ENCODE data around the gene AJM1. TPM values are rescaled to one million over a fixed set of nuclear protein-coding genes. Genes with fewer than 3 reads are reported as not detected.
A peak's percentile ranks its signal among the peaks of the same experiment; 100 is the strongest.
"Not testable (repeated sequence)": the region's sequence is repeated elsewhere in the genome, so short reads cannot be mapped to it uniquely, and the experiment has no call there.

AJM1 gene
- 1.0 and 1.6 TPM in 2 replicates for total RNA-seq

DNA sequence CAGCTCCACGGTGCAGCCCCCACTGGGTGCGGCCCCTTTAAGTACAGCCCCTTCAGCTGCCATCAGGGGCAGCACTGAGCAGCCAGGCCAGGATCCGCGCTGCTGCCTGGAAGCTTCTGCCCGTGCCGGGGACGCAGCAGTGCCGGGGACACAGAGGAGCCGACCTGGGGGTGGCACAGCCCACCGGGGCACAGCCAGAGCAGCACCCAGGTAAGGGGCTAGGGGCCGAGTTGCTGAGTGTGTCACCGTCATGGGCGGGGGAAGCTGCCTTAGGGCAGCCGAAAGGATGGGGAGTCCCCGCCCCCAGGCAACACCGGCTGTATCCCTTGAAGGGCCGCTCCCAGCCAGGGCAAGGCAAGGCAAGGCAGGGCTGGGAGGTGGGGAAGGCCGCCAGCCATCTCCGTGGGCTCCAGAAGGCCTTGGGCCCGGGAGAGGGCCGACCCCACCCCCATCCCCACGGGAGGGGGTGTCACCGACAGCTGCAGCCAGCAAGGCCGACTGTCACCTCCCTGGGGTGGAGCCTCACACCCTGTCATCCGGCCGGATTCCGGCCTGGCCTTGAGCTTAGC is at the start of gene AJM1:
AJM1 (plus strand) TSS at position 99 of the 569 bp plus-strand sequence. CDS start 1,937 bp downstream, outside the sequence.
- peak within 1 kb of the TSS; percentile 87 for H3K4me3 Mint-ChIP-seq
- not testable (repeated sequence) for H3K27me3 Mint-ChIP-seq, H3K9me3 Mint-ChIP-seq
- intact Hi-C loops (cut with micrococcal nuclease) = loop anchor here (1.0 to 10.0 kb wide), 6 partner anchors 36 to 322 kb away; partner anchors contain the start of genes FBXW5, RABL6 and TMEM141
- DNase-seq (peak; percentile 79), ATAC-seq (ENCODE audit: low read depth) (peak; percentile 89)
- peak within 1 kb of the TSS; percentile 35 for H3K27ac Mint-ChIP-seq
- peaks cover 18% of the 10 kb centered on the region for H3K4me1 Mint-ChIP-seq
- ChIA-PET CTCF (interaction anchor here (0.6 to 3.5 kb wide), 20 partner anchors 22 to 601 kb away, joined by 3 to 21 read pairs (median 4); partner anchors contain the start of genes NPDC1 and RABL6), POLR2A (interaction anchor here (0.6 to 3.3 kb wide), 10 partner anchors 22 to 398 kb away, joined by 3 to 12 read pairs (median 8); partner anchors contain the start of genes PAXX, RABL6, TRAF2 and TUBB4B)
- TF ChIP-seq, protein P1, sequence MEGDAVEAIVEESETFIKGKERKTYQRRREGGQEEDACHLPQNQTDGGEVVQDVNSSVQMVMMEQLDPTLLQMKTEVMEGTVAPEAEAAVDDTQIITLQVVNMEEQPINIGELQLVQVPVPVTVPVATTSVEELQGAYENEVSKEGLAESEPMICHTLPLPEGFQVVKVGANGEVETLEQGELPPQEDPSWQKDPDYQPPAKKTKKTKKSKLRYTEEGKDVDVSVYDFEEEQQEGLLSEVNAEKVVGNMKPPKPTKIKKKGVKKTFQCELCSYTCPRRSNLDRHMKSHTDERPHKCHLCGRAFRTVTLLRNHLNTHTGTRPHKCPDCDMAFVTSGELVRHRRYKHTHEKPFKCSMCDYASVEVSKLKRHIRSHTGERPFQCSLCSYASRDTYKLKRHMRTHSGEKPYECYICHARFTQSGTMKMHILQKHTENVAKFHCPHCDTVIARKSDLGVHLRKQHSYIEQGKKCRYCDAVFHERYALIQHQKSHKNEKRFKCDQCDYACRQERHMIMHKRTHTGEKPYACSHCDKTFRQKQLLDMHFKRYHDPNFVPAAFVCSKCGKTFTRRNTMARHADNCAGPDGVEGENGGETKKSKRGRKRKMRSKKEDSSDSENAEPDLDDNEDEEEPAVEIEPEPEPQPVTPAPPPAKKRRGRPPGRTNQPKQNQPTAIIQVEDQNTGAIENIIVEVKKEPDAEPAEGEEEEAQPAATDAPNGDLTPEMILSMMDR (IDR thresholded peaks at IDR 0.05) = peak; percentile 60
- peaks cover 14% of the 10 kb centered on the region for H3K36me3 Mint-ChIP-seq (ENCODE audit: low read depth)

DNA sequence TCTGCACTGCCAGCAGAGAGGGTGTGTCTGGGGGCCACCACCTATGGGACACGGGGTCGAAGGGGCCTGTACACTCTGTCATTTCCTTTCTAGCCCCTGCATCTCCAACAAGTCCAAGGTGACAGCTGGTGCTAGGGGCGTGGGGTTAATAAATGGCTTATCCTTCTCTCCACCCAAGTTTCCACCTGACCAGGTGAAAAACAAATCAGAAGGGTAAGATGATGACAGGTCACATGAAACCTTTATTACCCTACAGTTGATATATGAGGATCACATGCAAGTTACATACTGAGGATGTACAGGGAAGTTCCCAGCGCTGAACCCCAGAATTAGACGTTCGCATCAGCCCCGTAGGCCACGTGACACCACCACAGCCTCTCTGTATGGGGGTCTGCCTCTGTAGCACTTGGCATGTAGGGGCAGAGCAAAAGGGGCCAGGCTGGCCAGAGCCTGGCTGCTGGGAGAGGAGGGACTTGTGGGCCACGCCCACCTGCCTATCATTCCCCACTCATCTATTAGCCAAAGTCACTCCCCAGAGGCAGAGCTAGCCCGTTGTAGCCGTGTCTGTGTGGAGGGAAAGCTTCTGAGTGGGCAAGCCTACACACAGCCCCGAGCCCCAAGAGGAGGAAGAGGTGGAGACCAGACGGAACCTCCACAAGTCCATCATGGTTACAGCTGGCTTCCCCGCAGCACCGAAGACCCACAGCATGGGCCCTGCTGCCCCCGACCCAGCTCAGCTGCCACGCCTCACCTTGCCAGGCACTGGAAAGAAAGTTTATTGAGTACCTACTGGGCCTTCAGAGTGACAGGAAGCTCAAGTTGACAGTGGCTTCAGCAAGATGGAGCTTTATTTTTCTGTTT is 49.0 kb upstream of the AJM1 start:
- H3K4me3 Mint-ChIP-seq = no peak overlapping the region
- ATAC-seq (ENCODE audit: low read depth) (no peak), DNase-seq (no peak)
- peaks cover 5% of the 10 kb centered on the region for H3K36me3 Mint-ChIP-seq (ENCODE audit: low read depth)
- ChIA-PET CTCF (interaction anchor here (1.2 to 2.7 kb wide), 3 partner anchors 49 to 242 kb away, joined by 3 to 13 read pairs (median 4); partner anchors contain the start of genes AJM1 and FUT7), POLR2A (interaction anchor here (0.6 to 1.4 kb wide), 3 partner anchors 14 to 15 kb away, joined by 3 to 4 read pairs (median 3); partner anchors contain the start of gene RABL6)
- TF ChIP-seq, protein P1 (IDR thresholded peaks at IDR 0.05) = no peak
- intact Hi-C loops (cut with micrococcal nuclease) = loop anchor here (10.0 kb wide), 1 partner anchor 761 kb away; the partner anchor contains the start of genes MRPL41 and PNPLA7
- H3K27me3 Mint-ChIP-seq = peaks cover 3% of the 10 kb centered on the region
- H3K4me1 Mint-ChIP-seq = peaks cover 23% of the 10 kb centered on the region
- H3K27ac Mint-ChIP-seq = no peak overlapping the region
- H3K9me3 Mint-ChIP-seq = no peaks in the 10 kb centered on the region

DNA sequence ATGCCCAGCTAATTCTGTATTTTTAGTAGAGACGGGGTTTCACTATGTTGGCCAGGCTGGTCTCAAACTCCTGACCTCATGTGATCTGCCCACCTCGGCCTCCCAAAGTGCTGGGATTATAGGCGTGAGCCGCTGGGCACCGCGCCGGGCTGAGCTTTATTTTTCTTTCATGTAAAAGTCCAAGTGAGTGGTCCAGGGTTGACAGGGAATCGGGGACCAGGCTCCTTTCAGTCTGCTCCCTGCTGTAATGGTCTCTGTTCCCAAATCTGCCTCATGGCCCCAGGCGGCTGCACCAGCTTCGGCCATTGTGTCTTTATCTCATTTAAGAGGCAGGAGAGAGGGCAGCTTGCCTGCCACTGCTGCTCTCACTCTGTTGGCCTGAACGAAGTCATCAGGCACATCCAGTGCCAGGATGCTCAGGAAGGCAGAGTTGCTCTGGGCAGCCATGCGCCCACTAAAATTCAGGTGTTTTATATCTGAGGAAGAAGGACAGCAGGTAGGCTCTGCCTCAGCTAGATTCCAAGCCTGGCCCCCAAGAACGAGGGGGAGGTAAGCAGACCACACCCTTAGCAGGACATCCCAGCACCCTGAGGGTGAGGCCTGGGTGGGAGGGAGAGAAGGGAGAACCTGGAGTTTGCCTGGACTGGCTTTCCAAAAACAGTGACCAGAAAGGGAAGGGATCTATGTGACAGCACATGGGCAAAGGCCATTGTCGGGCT is 47.8 kb upstream of the AJM1 start:
- ChIA-PET POLR2A (interaction anchor here (0.6 to 1.4 kb wide), 2 partner anchors 13 to 14 kb away, joined by 3 to 4 read pairs; partner anchors contain the start of gene RABL6), CTCF (interaction anchor here (1.2 to 2.7 kb wide), 2 partner anchors 238 to 241 kb away, joined by 4 to 13 read pairs; partner anchors contain the start of gene FUT7)
- Mint-ChIP-seq H3K27me3 (peaks cover 3% of the 10 kb centered on the region), H3K4me1 (peaks cover 24% of the 10 kb centered on the region), H3K4me3 (no peak overlapping the region), H3K9me3 (no peaks in the 10 kb centered on the region), H3K36me3 (ENCODE audit: low read depth) (peaks cover 5% of the 10 kb centered on the region), H3K27ac (no peak overlapping the region)
- ATAC-seq (ENCODE audit: low read depth) (no peak), DNase-seq (no peak)
- intact Hi-C loops (cut with micrococcal nuclease) = loop anchor here (10.0 kb wide), 1 partner anchor 760 kb away; the partner anchor contains the start of genes MRPL41 and PNPLA7
- TF ChIP-seq, protein P1 (IDR thresholded peaks at IDR 0.05) = no peak

DNA sequence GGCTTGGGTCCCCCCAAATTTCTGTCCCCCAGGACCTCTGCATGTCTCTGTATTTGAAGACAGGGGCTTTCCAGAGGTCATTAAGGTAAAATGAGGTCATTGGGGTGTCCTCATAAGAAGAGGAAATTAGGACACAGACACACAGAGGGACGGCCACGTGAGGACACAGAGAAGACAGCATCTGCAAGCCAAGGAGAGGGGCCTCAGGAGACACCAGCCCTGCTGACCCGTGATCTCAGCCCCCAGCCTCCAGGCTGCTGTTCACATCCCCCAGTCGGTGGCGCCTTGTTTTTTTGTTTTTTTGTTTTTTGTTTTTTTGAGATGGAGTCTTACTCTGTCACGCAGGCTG is 47.3 kb upstream of the AJM1 start:
- H3K36me3 Mint-ChIP-seq (ENCODE audit: low read depth) = peaks cover 5% of the 10 kb centered on the region
- H3K4me3 Mint-ChIP-seq = no peak overlapping the region
- H3K27ac Mint-ChIP-seq = no peak overlapping the region
- ChIA-PET CTCF (no interaction called here), POLR2A (interaction anchor here (1.4 kb wide), 1 partner anchor 12 kb away, joined by 4 read pairs; the partner anchor contains the start of gene RABL6)
- H3K9me3 Mint-ChIP-seq = no peaks in the 10 kb centered on the region
- DNase-seq (no peak), ATAC-seq (ENCODE audit: low read depth) (no peak)
- peaks cover 29% of the 10 kb centered on the region for H3K4me1 Mint-ChIP-seq
- peaks cover 3% of the 10 kb centered on the region for H3K27me3 Mint-ChIP-seq
- intact Hi-C loops (cut with micrococcal nuclease) = loop anchor here (10.0 kb wide), 1 partner anchor 760 kb away; the partner anchor contains the start of genes MRPL41 and PNPLA7
- TF ChIP-seq, protein P1 (IDR thresholded peaks at IDR 0.05) = no peak
